SU-DHL-6 (cell line): ENCODE data around the gene ZFP64.

Experiments
- H2AFZ ChIP-seq: fragments of 200-600 bp; sonication (generic); 2 replicates; pipeline ENCODE4 v1.6.1; 2014; ENCODE audit warnings: low read depth, mild to moderate bottlenecking, moderate library complexity, mixed read lengths, antibody characterized with exemption, low read length; ENCODE audit not compliant: severe bottlenecking
- H3F3A ChIP-seq: fragments of 200-600 bp; shearing (Covaris generic); 2 replicates; pipeline ENCODE4 v1.6.0; 2016; ENCODE audit warnings: antibody characterized with exemption, mild to moderate bottlenecking; ENCODE audit not compliant: insufficient read depth
- H3K27ac ChIP-seq: fragments of 200-600 bp; sonication (generic); 2 replicates; pipeline ENCODE4 v1.5.1; 2016; ENCODE audit warnings: low read depth, mild to moderate bottlenecking, low read length, moderate library complexity, mixed read lengths
- H3K27me3 ChIP-seq: fragments of 200-600 bp; sonication (generic), shearing (Covaris generic); 2 replicates; pipeline ENCODE4 v1.6.0; 2014; ENCODE audit warnings: mild to moderate bottlenecking, low read length
- H3K36me3 ChIP-seq: fragments of 200-600 bp; sonication (generic); 2 replicates; pipeline ENCODE4 v1.6.1; 2014; ENCODE audit warnings: mild to moderate bottlenecking, low read length, mixed read lengths
- H3K4me2 ChIP-seq: fragments of 300-600, 200-600 bp; shearing (Covaris generic), sonication (generic); 2 replicates; pipeline ENCODE4 v1.6.0; 2014; ENCODE audit warnings: low read length, low read depth, mild to moderate bottlenecking; ENCODE audit not compliant: poor library complexity, severe bottlenecking
- H3K4me3 ChIP-seq: fragments of 200-600 bp; sonication (generic); 2 replicates; pipeline ENCODE4 v1.5.1; 2014; ENCODE audit warnings: antibody characterized with exemption, low read length, mild to moderate bottlenecking, mixed read lengths; ENCODE audit not compliant: insufficient read depth, poor library complexity, severe bottlenecking
- H3K79me2 ChIP-seq: fragments of 200-600 bp; sonication (generic); 2 replicates; pipeline ENCODE4 v1.6.1; 2014; ENCODE audit warnings: mild to moderate bottlenecking, low read length, moderate library complexity; ENCODE audit not compliant: insufficient read depth
- H3K9ac ChIP-seq: fragments of 200-600 bp; sonication (generic); 2 replicates; pipeline ENCODE4 v1.7.0; 2014; ENCODE audit warnings: mild to moderate bottlenecking, low read length
- H3K9me2 ChIP-seq: fragments of 200-600 bp; sonication (generic); replicated peaks from 2 replicates; pipeline ENCODE4 v1.6.1; 2014; ENCODE audit warnings: low read length; ENCODE audit not compliant: insufficient read depth
- H3K9me3 ChIP-seq: fragments of 200-600 bp; sonication (generic); 2 replicates; pipeline ENCODE4 v1.6.1; 2014; ENCODE audit warnings: low read length, mixed read lengths; ENCODE audit not compliant: insufficient read depth
- H4K20me1 ChIP-seq: fragments of 200-600 bp; sonication (generic); 2 replicates; pipeline ENCODE4 v1.6.1; 2014; ENCODE audit warnings: low read depth, mild to moderate bottlenecking, antibody characterized with exemption, low read length, moderate library complexity, mixed read lengths
- EZH2phosphoT487 ChIP-seq: fragments of 200-600 bp; sonication (generic), shearing (Covaris generic); conservative IDR thresholded peaks from 2 replicates; pipeline ENCODE4 v1.6.1; 2018; ENCODE audit warnings: mild to moderate bottlenecking, antibody characterized with exemption, low read length, moderate library complexity, mixed read lengths
- TF ChIP-seq, protein P1 (sequence below): fragments of 200-600 bp; sonication (generic); IDR thresholded peaks from one replicate; pipeline ENCODE4 v1.5.1; 2017; ENCODE audit warnings: antibody characterized with exemption, mild to moderate bottlenecking, low read length, moderate library complexity; ENCODE audit not compliant: insufficient read depth, poor library complexity, severe bottlenecking

Gene ZFP64

DNA sequence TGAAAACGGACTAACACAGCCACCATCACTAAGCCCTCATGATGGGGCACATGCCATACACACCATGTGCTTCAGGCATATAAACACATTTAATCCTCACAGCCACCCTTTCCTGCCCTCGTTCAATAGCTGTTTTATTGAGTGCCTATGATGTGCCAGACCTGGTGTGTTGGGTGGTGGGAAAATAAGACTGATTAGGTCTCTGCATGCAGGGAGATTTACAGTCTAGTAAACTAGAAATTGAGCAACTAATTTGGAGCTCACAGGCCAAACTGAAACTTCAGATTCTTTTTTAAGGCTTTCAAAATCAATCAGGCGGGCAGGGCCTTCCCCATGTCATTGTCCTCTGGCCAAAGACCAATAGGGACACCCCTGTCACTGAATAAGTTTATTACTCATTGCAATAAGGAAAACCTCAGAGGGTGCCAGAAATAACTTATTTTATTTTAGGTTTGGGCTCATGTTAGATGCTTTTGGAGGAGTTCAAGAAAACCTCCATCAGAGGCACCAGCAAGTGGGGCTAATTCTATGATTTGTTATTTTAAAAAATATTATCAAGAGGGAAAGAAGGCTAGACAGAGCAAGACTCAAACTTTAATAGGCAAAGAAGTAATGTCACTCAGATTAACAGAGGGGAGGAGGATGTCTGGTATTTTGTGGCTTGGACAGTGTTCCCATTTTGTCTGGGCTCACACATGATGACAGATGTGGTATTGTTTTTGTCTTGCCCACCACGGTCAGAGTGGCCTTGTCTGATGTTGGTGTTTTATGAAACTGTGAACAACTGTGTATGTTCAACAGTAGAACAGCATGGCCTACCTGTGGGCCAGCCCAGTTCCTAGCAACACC lies 12.0 kb downstream of the ZFP64 start:
- Histone ChIP-seq H3F3A (no peaks in the 10 kb centered on the region), H3K9ac (no peak overlapping the region), H3K4me2 (no peak overlapping the region), H3K4me3 (no peak overlapping the region), H4K20me1 (no peaks in the 10 kb centered on the region), H3K9me3 (no peaks in the 10 kb centered on the region), H3K79me2 (no peaks in the 10 kb centered on the region), H3K27me3 (no peaks in the 10 kb centered on the region), H2AFZ (no peak overlapping the region), H3K27ac (no peak overlapping the region), H3K9me2 (no peaks in the 10 kb centered on the region), H3K36me3 (no peaks in the 10 kb centered on the region)
- TF ChIP-seq, protein P1, sequence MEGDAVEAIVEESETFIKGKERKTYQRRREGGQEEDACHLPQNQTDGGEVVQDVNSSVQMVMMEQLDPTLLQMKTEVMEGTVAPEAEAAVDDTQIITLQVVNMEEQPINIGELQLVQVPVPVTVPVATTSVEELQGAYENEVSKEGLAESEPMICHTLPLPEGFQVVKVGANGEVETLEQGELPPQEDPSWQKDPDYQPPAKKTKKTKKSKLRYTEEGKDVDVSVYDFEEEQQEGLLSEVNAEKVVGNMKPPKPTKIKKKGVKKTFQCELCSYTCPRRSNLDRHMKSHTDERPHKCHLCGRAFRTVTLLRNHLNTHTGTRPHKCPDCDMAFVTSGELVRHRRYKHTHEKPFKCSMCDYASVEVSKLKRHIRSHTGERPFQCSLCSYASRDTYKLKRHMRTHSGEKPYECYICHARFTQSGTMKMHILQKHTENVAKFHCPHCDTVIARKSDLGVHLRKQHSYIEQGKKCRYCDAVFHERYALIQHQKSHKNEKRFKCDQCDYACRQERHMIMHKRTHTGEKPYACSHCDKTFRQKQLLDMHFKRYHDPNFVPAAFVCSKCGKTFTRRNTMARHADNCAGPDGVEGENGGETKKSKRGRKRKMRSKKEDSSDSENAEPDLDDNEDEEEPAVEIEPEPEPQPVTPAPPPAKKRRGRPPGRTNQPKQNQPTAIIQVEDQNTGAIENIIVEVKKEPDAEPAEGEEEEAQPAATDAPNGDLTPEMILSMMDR, result no peak
- no peak for TF ChIP-seq EZH2phosphoT487

GRCh38 chr20:52178691-52179090 lies 12.9 kb downstream of the ZFP64 start:
- no peak for TF ChIP-seq EZH2phosphoT487
- TF ChIP-seq, protein P1, result no peak
- H2AFZ ChIP-seq, result no peak overlapping the region
- H3K9ac ChIP-seq, result no peak overlapping the region
- H3F3A ChIP-seq, result no peaks in the 10 kb centered on the region
- H3K27ac ChIP-seq, result no peak overlapping the region
- H3K4me3 ChIP-seq, result no peak overlapping the region
- no peak overlapping the region for H3K4me2 ChIP-seq
- no peaks in the 10 kb centered on the region for H3K79me2 ChIP-seq
- H3K9me3 ChIP-seq, result no peaks in the 10 kb centered on the region
- no peaks in the 10 kb centered on the region for H3K36me3 ChIP-seq
- H3K9me2 ChIP-seq, result no peaks in the 10 kb centered on the region
- H4K20me1 ChIP-seq, result no peaks in the 10 kb centered on the region
- no peaks in the 10 kb centered on the region for H3K27me3 ChIP-seq

GRCh38 chr20:52175840-52176239 lies 15.7 kb downstream of the ZFP64 start:
- H3K9me2 ChIP-seq, result no peaks in the 10 kb centered on the region
- H3K9ac ChIP-seq, result no peak overlapping the region
- no peak overlapping the region for H3K4me2 ChIP-seq
- no peaks in the 10 kb centered on the region for H3K36me3 ChIP-seq
- H3F3A ChIP-seq, result no peaks in the 10 kb centered on the region
- H3K4me3 ChIP-seq, result no peak overlapping the region
- H3K79me2 ChIP-seq, result no peaks in the 10 kb centered on the region
- H2AFZ ChIP-seq, result no peak overlapping the region
- no peak for TF ChIP-seq EZH2phosphoT487
- TF ChIP-seq, protein P1, result no peak
- H3K27me3 ChIP-seq, result no peaks in the 10 kb centered on the region
- H3K9me3 ChIP-seq, result no peaks in the 10 kb centered on the region
- H4K20me1 ChIP-seq, result no peaks in the 10 kb centered on the region
- H3K27ac ChIP-seq, result no peak overlapping the region
